Stimulated activated CD4-positive, alpha-beta T cell treated with anti-CD3 and anti-CD28 coated beads, Interleukin-2, amount 100 ng/mL, for 24 hours (primary cell): ENCODE results near the gene KLHL22.
"Not testable (repeated sequence)": the region's sequence is repeated elsewhere in the genome, so short reads cannot be mapped to it uniquely, and the experiment has no call there.

Experiments used
- DNase-seq, 2 donors: peaks; one replicate each; pipeline ENCODE4 v3.0.0-alpha.2; 2020

KLHL22 gene

GRCh38 chr22:20395907-20396287 is 99.7 kb downstream of the KLHL22 start:
- no peak for DNase-seq

DNA sequence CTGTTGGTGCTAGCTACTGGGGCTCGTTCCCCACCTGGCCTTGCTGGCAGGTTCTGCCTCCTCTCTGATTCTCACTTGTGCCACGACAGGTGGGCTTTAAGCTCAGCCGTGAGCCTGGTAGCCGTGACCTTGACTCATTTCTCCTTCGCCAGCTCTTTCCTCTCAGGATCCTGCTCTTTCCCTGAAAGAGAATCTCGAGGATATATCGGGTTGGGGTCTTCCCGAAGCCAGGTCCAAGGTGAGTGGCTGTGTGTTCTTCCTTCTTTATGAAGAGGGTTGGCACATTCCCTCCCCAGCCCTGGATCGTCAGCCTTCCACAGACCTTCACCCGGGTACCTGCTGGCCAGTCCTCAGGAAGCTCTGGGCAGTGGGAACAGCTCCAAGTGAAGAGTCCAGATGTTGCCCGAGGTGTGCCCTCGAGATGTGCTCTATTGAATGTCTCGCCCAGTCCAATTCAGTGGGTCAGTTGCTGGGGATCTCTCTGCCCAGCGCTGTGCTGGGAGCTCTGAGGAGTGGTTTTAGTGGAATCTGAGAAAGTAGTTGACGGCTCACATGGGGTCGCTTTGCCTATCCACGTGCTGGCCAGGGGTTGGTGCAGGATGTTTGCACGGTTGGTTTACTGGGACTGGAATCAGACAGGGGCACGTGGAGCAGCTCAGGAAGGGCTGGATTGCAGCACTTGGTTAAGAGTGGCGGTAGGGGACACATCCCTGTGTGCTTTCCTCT is 100.3 kb downstream of the KLHL22 start:
- DNase-seq = no peak

DNA sequence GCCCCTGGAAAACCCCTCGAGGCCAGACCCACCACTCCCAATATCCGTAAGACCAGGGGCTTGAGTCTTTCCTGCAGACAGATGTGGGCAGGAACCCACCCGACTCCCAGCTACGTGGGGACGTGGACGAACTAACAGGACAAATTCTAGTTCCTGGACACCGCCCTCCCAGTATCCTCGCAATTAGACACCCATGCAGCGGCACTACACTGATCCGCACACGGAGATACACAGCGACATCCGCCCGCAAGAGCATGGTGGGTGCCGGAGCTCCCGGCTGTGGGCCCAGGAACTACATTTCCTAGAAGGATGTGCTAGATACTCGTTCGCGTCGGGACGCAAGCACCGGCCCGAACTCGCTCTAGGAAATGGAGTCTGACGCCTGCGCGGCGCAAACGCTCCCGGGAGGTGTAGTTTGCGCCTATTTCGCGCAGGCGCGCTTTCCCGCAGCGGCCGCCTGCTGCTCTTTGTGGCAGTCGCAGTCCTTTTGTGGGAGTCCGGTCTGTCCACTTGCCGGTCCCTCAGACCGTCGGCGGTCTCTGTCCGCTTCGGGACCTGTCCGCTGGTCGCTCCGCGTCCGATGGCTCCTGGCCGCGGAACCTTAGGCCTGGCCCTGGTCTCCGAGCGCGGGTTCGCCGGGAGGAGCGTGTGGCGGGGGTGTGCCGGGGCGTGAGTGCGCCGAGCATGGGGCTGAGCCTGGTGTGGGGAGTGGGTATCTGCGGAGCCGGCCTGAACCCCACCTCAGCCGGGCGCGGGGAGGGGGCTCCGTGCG is 101.7 kb downstream of the KLHL22 start, which contains the start of gene ZNF74:
TSS of gene ZNF74 (plus strand) at position 447 of the 772 bp plus-strand sequence. CDS start 478 bp downstream, outside the sequence.
- peak; percentile 83 to 84 for DNase-seq

DNA sequence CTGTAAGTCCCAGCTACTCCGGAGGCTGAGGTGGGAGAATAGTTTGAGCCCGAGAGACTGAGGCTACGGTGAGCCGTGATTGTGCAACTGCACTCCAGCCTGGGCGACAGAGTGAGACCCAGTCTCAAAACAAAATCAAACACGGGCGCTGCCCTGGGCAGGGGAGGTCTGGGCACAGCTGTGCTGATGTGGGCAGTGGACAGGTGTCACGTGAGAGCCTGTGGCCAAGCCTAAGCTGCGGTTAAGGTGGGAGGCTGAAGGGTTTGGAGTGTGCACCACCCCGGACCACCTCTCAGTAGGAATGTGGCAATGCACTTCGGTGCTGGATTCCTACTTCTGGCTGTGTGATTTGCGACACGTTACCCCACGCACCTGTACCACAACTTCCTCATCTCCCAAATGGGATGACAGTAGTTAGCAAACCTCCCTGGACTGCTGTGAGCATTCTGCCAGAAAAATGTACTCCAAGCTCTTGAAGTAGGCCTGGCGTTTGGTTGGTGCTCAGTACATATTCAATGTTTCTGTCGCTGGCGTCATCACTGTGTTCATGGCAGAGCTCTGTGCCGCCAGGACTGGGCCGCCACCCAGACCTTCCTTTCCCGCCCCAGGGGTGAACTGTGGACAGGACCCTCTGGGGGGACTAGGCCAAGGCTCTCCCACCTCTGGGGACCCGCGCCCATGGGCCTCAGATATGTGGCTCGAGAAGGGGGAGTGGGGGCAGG is 102.5 kb downstream of the KLHL22 start:
- no peak for DNase-seq

DNA sequence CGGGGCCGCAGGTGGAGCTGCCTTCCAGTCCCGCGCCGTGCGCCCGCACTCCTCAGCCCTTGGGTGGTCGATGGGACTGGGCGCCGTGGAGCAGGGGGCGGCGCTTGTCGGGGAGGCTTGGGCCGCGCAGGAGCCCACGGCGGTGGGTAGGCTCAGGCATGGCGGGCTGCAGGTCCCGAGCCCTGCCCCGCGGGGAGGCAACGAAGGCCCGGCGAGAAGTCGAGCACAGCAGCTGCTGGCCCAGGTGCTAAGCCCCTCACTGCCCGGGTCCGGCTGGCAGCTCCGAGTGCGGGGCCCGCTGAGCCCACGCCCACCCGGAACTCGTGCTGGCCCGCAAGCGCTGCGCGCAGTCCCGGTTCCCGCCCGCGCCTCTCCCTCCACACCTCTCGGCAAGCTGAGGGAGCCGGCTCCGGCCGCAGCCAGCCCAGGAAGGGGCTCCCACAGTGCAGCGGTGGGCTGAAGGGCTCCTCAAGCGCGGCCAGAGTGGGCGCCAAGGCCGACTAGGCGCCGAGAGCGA is 103.2 kb downstream of the KLHL22 start:
- DNase-seq = not testable (repeated sequence)
